Brain microvascular endothelial cell (primary cell): ENCODE data around the gene CTNND2.

Experiments used
- DNase-seq: peaks from one replicate; pipeline ENCODE4 v3.0.0-alpha.2; 2020
- H3K27ac ChIP-seq: fragments of 250-450 bp; sonication (Bioruptor Pico); 2 replicates; pipeline ENCODE4 v1.5.1; 2020; ENCODE audit warnings: mild to moderate bottlenecking, moderate library complexity
- H3K27me3 ChIP-seq: fragments of 250-450 bp; sonication (Bioruptor Pico); replicated peaks from 2 replicates; pipeline ENCODE4 v1.5.1; 2020; ENCODE audit warnings: mild to moderate bottlenecking
- H3K36me3 ChIP-seq: fragments of 250-450 bp; sonication (Bioruptor Pico); replicated peaks from 2 replicates; pipeline ENCODE4 v1.5.1; 2020; ENCODE audit warnings: mild to moderate bottlenecking
- H3K4me3 ChIP-seq: 2 replicates; pipeline ENCODE4 v1.5.1; 2011; ENCODE audit warnings: low read depth, mild to moderate bottlenecking, control low read depth, low read length, moderate library complexity
- CTCF ChIP-seq: IDR thresholded peaks from 2 replicates; pipeline ENCODE4 v1.5.1; 2011; ENCODE audit warnings: low read depth, mild to moderate bottlenecking, moderate library complexity, low read length, control low read depth, inconsistent platforms; ENCODE audit errors: missing control alignments
- in situ Hi-C: cut with HindIII; loops from 2 replicates; pipeline ENCODE4 v1.10.0; 2017; ENCODE audit warnings: low sequenced_read_pairs, low pct_ligation_motif_present

The CTNND2 gene

GRCh38 chr5:11504065-11504885, 400.0 kb downstream of the CTNND2 start:
- Histone ChIP-seq H3K27me3 (no peaks in the 10 kb centered on the region), H3K4me3 (no peak overlapping the region), H3K36me3 (no peaks in the 10 kb centered on the region), H3K27ac (no peak overlapping the region)
- no peak for TF ChIP-seq CTCF
- DNase-seq: no peak
- in situ Hi-C loops: no loop called here

- H3K4me3 ChIP-seq: no peak overlapping the region
- H3K36me3 ChIP-seq: no peaks in the 10 kb centered on the region
- in situ Hi-C loops: no loop called here
- no peaks in the 10 kb centered on the region for H3K27me3 ChIP-seq
- no peak for DNase-seq
- H3K27ac ChIP-seq: no peak overlapping the region
- no peak for TF ChIP-seq CTCF
Measured at GRCh38 chr5:11502783-11503182, 401.5 kb downstream of the CTNND2 start.

- H3K27me3 ChIP-seq: no peaks in the 10 kb centered on the region
- H3K27ac ChIP-seq: no peak overlapping the region
- no peak for TF ChIP-seq CTCF
- no peak for DNase-seq
- in situ Hi-C loops: no loop called here
- H3K36me3 ChIP-seq: no peaks in the 10 kb centered on the region
- no peak overlapping the region for H3K4me3 ChIP-seq
Measured at GRCh38 chr5:11497651-11498050, 406.6 kb downstream of the CTNND2 start.

- Histone ChIP-seq H3K27ac (no peak overlapping the region), H3K27me3 (no peaks in the 10 kb centered on the region), H3K4me3 (no peak overlapping the region), H3K36me3 (no peaks in the 10 kb centered on the region)
- no peak for DNase-seq
- in situ Hi-C loops: no loop called here
- no peak for TF ChIP-seq CTCF
Measured at GRCh38 chr5:11496137-11496719, 408.0 kb downstream of the CTNND2 start.

GRCh38 chr5:11494340-11494739, 409.9 kb downstream of the CTNND2 start:
- H3K36me3 ChIP-seq: no peaks in the 10 kb centered on the region
- no peak overlapping the region for H3K4me3 ChIP-seq
- in situ Hi-C loops: no loop called here
- DNase-seq: no peak
- H3K27me3 ChIP-seq: no peaks in the 10 kb centered on the region
- peak; percentile 47 for TF ChIP-seq CTCF
- H3K27ac ChIP-seq: no peak overlapping the region
